HG03521 (cell line): ENCODE data around the gene PRKCA.
"Not testable (repeated sequence)": the region's sequence is repeated elsewhere in the genome, so short reads cannot be mapped to it uniquely, and the experiment has no call there.

Experiments used
- ATAC-seq: cut with Tn5 transposase; IDR thresholded peaks from one replicate; pipeline ENCODE4 v1.9.1; 2021; ENCODE audit warnings: mild to moderate bottlenecking, moderate library complexity; ENCODE audit not compliant: unreplicated experiment

Gene PRKCA

DNA sequence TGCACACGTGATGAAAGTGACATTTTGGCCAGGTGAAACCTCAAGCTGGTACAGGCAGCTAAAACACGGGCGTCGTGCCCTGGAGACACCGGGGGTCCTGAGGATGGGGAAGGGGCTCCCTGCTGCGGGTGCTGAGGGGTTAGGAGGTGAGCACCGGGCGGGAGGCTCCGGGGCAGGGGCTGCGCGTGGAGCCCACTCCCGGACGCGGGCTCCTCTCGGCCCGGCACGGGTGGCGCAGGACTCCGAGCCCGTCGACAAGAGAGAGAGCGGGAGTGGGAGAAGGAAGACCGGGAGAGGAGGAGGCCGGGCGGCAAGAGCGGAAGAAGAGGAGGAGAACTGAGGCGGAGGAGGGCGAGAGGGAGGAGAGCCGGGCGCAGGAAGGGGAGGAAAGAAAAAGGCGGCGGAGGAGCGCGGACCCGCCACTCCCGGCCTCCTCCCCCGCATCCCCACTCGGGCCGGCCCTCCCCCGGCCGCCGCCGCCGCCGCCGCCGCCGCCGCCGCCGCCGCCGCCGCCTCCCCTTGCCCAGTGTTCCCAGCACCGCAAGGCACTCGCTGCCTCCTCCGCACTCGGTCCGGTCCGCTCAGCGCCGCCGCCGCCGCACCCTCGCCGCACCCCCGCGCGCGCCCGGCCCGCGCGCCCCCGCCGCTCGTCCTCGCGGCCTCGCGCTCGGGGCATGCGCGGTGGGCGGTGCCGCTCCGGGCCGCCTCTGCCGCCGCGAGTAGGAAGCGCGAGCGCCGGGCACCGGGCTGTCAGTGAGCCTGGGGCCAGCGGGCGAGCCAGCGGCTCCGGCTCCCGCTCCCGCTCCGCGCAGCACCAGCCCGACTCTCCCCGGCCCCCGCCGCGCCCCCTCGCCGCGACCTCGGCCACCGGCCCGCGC is at the start of gene PRKCA:
Gene PRKCA, plus strand, starts transcription at position 750 of the 878 bp plus-strand sequence.
- peak; percentile 79 for ATAC-seq

DNA sequence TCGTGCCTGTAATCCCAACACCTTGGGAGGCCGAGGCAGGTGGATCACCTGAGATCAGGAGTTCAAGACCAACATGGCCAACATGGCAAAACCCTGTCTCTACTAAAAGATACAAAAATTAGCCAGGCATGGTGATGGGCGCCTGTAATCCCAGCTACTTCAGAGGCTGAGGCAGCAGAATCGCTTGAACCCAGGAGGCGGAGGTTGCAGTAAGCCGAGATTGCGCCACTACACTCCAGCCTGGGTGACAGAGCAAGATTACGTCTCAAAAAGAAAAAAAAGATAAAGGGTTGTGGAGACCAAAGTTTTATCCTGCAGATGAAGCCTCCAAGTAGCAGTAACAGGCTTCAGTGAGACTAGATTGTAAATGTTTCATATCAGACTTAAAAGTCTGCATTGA is 49.0 kb upstream of the PRKCA start:
- not testable (repeated sequence) for ATAC-seq

DNA sequence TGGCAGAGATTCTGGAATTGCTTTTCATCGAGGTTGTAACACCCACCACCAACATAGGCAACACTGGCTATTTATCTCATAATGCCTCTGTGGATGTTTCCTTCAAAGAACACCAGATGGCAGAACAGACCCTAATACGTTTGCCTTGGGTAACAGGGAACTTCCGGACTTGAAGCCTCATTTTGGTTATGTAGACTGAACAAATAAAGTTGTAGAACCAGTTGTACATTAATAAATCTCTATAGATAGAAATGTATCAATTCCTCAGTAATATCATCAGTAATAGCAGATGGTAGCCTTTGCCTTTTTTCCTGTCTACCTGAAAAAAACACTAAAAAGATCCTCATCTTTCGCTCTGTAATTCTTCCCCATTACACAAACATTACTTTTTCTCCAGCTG is 47.3 kb upstream of the PRKCA start:
- no peak for ATAC-seq

- no peak for ATAC-seq
Observed at GRCh38 chr17:66255527-66255971, 46.9 kb upstream of the PRKCA start.

GRCh38 chr17:66260275-66260674 is 42.1 kb upstream of the PRKCA start:
- ATAC-seq: no peak

- ATAC-seq: no peak
Observed at GRCh38 chr17:66260688-66261087, 41.7 kb upstream of the PRKCA start.

DNA sequence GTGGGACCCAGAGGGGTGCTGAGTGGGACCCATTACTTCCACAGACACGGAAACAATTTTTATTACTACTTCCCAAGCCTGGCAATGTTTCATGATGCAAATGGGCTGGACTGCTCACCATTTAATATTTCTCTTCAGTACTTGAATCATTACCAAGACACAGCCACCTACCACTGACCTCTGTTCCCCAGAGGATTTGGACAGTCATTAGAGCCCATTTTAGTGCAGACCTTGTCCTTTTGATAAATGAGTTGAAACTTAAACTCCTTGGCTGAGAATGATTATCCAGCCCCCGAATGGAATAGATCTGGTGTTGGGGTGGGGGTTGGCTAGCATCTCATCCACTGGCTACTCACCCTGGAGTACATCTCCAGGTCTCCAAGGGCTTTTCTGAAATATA is 39.6 kb upstream of the PRKCA start:
- no peak for ATAC-seq

DNA sequence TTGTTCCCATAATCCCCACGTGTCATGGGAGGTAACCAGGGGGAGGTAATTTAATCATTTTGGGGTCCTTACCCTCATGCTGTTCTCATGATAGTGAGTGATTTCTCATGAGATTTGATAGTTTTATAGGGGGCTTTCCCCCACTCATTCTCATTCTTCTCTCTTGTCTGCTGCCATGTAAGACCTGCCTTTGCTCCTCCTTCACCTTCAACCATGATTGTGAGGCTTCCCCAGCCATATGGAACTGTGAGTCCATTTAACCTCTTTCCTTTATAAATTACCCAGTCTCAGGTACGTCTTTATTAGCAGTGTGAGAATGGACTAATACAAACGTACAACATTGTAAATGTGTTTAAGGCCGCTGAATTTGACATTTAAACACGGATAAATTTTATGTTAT is 37.7 kb upstream of the PRKCA start:
- no peak for ATAC-seq

GRCh38 chr17:66268247-66268927 is 34.0 kb upstream of the PRKCA start:
- ATAC-seq: no peak

DNA sequence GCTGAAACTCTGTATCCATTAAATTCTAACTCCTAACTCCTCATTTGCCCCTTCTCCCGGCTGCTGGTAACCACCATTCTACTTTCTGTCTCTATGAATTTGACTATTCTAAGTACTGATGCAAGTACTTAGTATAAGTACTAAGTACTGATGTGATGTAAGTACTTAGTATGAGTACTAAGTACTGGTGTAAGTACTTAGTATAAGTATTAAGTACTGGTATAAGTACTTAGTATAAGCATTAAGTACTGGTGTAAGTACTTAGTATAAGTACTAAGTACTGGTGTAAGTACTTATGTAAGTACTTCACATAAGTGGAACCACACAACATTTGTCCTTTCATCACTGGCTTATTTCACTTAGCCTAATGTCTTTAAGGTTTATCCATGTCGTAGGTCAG is 32.3 kb upstream of the PRKCA start:
- ATAC-seq: no peak

DNA sequence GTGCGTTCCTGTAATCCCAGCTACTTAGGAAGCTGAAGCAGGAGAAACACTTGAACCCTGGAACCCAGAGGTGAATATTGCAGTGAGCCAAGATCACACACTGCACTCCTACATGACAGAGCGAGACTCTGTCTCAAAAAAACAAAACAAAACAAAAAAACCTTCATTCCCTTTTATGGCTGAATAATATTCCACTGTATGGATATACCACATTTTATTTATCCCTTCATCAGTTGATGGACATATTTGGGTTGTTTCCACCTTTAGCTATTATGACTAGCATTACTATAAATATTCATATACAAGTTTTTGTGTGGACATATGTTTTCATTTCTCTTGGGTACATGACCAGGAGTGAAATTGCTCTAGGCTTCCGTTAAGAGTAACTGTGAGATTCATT is 30.9 kb upstream of the PRKCA start:
- no peak for ATAC-seq

GRCh38 chr17:66272811-66273585 is 29.4 kb upstream of the PRKCA start:
- ATAC-seq: no peak

DNA sequence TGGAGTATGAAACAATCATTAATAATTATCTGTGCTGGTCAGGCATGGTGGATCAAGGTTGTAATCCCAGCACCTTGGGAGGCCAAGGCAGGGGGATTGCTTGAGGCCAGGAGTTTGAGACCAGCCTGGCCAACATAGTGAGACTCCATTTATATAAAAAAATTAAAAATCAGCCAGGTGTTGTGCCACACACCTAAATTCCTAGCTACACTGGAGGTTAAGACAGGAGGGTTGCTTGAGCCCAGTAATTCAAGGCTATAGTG is 28.9 kb upstream of the PRKCA start:
- ATAC-seq: no peak

GRCh38 chr17:66275651-66276050 is 26.8 kb upstream of the PRKCA start:
- ATAC-seq: no peak

GRCh38 chr17:66276328-66276937 is 26.0 kb upstream of the PRKCA start:
- ATAC-seq: no peak

GRCh38 chr17:66277191-66277590 is 25.2 kb upstream of the PRKCA start:
- ATAC-seq: no peak

GRCh38 chr17:66281661-66282369 is 20.6 kb upstream of the PRKCA start:
- no peak for ATAC-seq

- no peak for ATAC-seq
Observed at GRCh38 chr17:66283296-66283934, 19.0 kb upstream of the PRKCA start.

GRCh38 chr17:66283971-66284370 is 18.4 kb upstream of the PRKCA start:
- no peak for ATAC-seq

- ATAC-seq: no peak
Observed at GRCh38 chr17:66285149-66285548, 17.3 kb upstream of the PRKCA start.
